ENCODE measurements around the gene TRIM41. TPM values are rescaled to one million over a fixed set of nuclear protein-coding genes. Genes with fewer than 3 reads are reported as not detected.

Gene TRIM41
- total and polyA plus RNA-seq, 9 of the 15 experiments (the other 6 are each of a cell fraction or from before 2014, with no cell fraction given), result 1.8 to 47.6 (median 20.9) TPM

GRCh38 chr5:181271081-181271480 is 48.0 kb downstream of the TRIM41 start:
- intact Hi-C loops (cut with micrococcal nuclease), result no loop called here
- no peaks in the 10 kb centered on the region for H3K9me3 ChIP-seq (replicated peaks; ENCODE audit: control insufficient read depth, insufficient read depth, low read depth, low read length)
- H2AFZ ChIP-seq (ENCODE audit: low read depth, low read length), result no peak overlapping the region
- FAIRE-seq (no peak), ATAC-seq (no peak), DNase-seq (ENCODE audit: extremely low read depth in 1 of 4, low spot score in 3 of 4) (no peak)
- in situ Hi-C loops (cut with MboI), result no loop called here
- H3K27me3 ChIP-seq (ENCODE audit: control insufficient read depth in 2 of 2, insufficient read depth in 2 of 2, low read length in 2 of 2), result no peaks in the 10 kb centered on the region
- no peak overlapping the region; a peak in 1 of 4 replicates for H3K9ac ChIP-seq (ENCODE audit: insufficient read depth in 1 of 2, low read depth in 2 of 2, low read length in 2 of 2)
- no TSS peak for BruUV-seq (replicated peaks)
- POLR2A ChIA-PET, result interaction anchor here (1.0 to 1.8 kb wide), 3 partner anchors 9 to 10 kb away, joined by 4 to 7 read pairs (median 4); partner anchors contain the start of gene TRIM52
- no peaks in the 10 kb centered on the region for H3K36me3 ChIP-seq (ENCODE audit: control insufficient read depth, insufficient read depth, low read length)
- CTCF ChIA-PET (ENCODE audit: low intra/inter-chr PET ratio), result no interaction called here
- H3K4me3 ChIP-seq, result no peak overlapping the region
- H3K4me2 ChIP-seq (ENCODE audit: insufficient read depth, low read length), result no peak overlapping the region
- no peaks in the 10 kb centered on the region for H3K79me2 ChIP-seq (ENCODE audit: control insufficient read depth, insufficient read depth, low read length)
- no peaks in the 10 kb centered on the region for H3K9me1 ChIP-seq (ENCODE audit: control insufficient read depth, insufficient read depth, low read length)
- H3K4me1 ChIP-seq (replicated peaks in 1 of 2; ENCODE audit: control insufficient read depth in 2 of 2, insufficient read depth in 2 of 2, low read length in 2 of 2), result peaks cover 13 to 14% of the 10 kb centered on the region in 2 experiments; a peak in 4 of 5 replicates
- no peaks in the 10 kb centered on the region for H4K20me1 ChIP-seq (replicated peaks; ENCODE audit: control insufficient read depth, insufficient read depth, low read length)
- WGBS (ENCODE audit: insufficient coverage, low coverage, missing lambda C conversion rate), result 65% methylated on average over 3 of the region's 3 CpGs
- H3K27ac ChIP-seq (ENCODE audit: extremely low read depth, low read depth, low read length), result no peak overlapping the region
- TF ChIP-seq RBBP5 (IDR thresholded peaks at IDR 0.05; ENCODE audit: borderline replicate concordance, insufficient read depth, low read length, poor library complexity, severe bottlenecking) (no peak), HBP1 (CRISPR knock-in tag; IDR thresholded peaks at IDR 0.05) (no peak), CTCFL (IDR thresholded peaks at IDR 0.05; ENCODE audit: borderline replicate concordance, insufficient read depth, low read depth, low read length, poor library complexity, severe bottlenecking) (no peak), CCNT2 (IDR thresholded peaks at IDR 0.05; ENCODE audit: borderline replicate concordance, extremely low read depth, insufficient read length, low read depth, low read length) (no peak), ZNF830 (CRISPR knock-in tag; IDR thresholded peaks at IDR 0.05) (no peak), DIDO1 (tag; IDR thresholded peaks at IDR 0.05; ENCODE audit: low read depth) (no peak), RBM25 (IDR thresholded peaks at IDR 0.05; ENCODE audit: low read depth, low read length, severe bottlenecking) (no peak), ZNF77 (CRISPR knock-in tag; IDR thresholded peaks at IDR 0.05) (no peak), TSHZ1 (CRISPR knock-in tag; IDR thresholded peaks at IDR 0.05) (no peak), SRSF7 (optimal IDR thresholded peaks at IDR 0.05; ENCODE audit: low read depth, low read length) (no peak), FOXP1 (CRISPR knock-in tag; IDR thresholded peaks at IDR 0.05) (no peak)

All from K562 (cell line).